T-helper 22 cell (primary cell): ENCODE results near the gene FARS2.

Source experiments
- DNase-seq: peaks from one replicate; pipeline ENCODE4 v3.0.0-alpha.2; 2020; ENCODE audit warnings: low read depth

Gene FARS2

DNA sequence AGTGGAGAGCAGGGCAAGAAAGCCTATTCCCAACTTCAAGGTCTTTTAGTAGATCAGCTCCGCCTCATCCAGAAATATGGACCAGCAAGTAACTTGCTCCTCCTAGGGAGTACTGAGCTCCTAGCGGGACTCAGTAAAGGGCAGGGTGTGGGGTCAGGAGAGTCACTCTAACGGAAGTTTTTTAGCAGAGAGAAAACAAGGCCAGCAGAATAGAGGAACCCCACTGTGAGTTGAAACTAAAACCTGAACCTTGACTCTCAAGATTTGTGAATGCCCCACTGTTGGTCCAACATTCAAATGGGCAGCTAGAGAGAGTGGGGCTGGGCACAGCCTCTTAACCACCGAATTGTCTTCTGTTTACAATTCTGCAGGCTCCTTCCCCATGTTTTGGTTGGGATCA is 244.8 kb downstream of the FARS2 start:
- DNase-seq, result no peak

DNA sequence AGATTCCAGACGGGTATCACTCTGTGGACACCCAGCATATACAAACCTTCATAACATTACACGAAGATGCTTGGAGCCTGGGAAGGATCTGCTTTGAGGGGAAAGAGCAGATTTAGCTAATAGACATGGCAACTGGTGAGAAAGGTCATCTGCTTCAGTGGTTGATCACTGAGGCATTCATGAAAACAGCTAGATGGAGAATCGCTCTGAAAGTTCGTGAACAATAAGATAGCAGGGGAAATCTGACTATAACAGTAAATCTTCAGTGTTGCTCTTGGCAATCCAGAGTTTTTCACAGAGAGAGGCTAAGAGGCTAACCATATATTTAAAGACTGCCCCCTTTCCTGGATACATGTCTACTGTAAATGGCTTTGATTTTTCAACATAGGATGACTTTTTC is 245.3 kb downstream of the FARS2 start:
- DNase-seq, result no peak

DNA sequence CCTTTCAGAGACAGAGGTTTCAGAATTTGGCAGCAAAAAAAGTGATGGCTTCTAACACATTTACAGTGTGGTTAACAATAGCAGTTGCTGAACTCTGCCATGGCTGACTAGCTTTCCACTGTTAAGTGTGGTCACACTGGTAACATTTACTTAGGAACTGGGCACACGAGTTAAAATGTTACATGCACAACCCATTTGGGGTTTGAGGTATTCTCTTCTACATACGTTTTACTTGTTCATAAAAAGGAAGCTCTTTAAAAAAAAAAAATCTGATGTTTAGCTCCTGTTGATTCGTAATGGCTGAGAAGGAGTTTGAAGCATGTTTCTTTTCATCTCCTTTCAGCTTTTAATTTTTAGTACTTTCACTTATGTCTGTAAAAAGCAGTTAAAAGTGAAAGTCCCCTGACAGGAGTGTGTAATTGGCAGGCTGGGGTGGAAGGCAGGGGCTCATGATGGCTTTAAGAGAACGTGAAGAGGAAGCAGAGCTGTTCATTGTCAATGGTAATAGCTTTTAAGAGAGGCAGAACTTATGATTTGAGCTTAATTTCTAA is 245.9 kb downstream of the FARS2 start:
- DNase-seq, result no peak

DNA sequence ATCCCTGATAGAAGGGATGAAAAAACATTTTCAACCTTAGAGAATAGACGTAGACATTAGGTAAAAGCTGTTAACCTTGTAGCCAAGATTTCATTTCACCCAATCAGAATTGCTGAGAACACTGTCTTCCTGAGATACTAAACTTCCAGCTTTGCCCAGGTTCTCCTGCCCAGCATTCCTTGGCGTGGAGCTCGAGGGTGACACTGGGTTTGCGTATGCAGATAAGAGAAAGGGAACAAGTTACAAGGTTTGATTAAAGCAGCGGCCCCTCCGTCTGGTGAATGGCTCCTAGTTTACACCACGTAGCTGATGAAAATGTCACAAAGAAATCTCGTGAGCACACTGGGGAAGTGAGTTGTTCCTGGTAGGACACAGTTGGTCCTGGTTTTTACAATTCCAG is 247.8 kb downstream of the FARS2 start:
- DNase-seq, result no peak

DNA sequence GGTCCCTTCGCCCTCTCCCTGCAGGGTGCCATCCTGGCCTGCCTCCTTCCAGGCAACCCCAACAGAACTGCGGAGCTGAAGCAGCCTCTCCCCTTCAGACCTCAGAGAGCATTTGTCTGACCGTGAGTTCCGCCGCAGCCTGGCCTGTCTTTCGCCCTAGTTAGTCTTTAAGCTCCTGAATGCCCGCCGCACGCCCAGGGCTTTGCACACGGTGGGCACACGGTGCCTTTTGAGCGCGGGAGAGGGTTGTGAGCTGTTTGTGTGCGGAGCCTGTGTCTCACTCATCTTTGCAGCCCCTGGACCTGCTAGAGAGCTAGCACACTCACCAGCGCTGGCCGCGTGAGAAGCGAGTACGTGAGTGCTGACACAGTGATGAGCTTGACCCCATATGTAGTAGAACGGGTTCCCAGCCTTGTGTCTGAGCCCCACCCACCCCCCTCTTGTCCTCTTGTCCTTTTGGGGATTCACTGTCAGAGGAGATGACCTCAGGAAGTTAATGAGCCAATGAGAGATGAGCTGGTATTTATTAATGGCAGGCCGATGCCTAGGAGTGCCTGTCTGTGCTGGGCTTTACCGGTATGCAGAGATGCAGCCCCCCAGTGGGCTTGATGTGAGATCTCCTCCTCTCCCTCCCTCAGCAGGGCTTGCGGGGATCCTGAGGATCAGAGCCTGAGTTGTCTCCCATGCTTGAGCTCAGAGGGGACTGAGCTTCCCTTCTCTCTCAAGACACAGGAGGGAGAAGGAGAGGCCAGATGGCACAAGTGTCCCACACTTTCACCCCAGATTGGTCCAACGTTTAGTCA is 249.2 kb downstream of the FARS2 start:
- no peak for DNase-seq

DNA sequence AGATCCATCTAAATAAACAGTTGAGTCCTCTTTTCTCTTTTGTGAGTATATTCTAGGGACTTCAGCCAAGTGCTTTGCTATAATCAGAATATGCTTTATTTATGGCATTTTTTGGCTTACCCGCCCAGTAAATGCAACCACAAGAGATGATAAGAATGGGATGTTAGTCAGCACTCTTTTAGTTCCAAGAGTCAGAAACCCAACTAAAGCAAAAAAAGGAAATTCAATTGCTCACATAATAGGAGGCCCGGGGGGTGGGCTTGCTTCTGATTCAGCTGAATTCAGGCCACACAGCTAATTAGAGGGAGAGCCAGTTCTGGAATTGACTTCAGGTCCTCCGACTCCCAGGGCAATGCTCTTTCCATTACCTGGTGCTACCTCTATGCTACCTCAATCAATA is 250.6 kb downstream of the FARS2 start:
- DNase-seq, result no peak

DNA sequence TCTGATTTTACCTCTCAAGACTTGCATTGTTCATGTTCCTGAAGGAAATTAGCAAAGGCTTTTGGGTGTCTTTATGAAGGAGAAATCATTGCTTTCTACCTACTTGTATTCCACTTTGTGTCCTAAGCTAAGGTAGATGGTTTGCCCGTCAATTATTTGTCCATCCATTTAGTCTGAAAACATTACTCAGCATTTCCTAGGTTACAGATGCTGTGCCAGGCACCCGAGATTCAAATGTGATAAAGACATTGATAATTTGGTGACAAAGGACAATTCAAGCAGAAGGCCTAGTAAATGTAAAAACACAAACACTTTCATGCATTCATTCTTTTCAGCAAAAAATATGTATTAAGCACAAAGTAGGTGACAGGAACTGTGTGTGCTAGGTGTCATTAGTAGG is 251.1 kb downstream of the FARS2 start:
- no peak for DNase-seq

DNA sequence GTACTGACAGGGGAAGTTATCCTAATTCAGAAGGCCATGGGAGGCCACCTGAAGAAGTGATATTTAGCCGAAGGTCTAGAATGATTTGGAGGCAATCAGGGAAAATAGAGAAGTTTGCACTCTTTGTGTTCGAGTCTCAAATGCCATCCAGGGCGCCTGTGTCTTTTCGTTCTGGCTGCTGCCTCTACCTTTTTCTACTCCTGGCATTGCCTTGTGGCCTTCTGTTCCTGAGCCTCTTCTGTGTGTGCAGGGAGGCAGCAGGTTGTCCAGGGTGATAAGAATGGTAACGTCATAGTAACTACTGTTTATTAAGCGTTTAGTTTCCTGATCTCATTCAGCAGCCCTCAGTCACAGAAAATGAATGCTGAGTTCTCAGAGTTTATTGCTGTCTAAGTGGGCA is 252.1 kb downstream of the FARS2 start:
- DNase-seq, result no peak

DNA sequence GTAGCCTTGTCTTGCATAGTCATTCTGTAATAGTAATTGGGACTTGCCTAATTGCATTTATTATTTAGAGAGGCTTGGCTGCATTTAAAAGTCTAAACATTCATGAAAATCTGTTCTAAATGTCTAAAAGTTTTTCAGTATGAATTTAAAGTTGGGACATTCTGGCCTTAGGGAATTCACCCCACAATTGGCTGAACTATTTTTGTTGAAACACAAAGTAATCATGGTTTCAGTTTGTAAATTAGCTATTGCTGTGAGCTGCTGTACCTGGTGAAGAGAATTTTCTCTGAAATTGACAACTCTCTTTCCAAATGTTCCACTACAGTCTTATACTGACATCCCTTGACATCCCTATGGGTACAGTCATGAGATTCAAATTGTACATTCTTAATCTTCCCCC is 253.0 kb downstream of the FARS2 start:
- DNase-seq, result no peak

DNA sequence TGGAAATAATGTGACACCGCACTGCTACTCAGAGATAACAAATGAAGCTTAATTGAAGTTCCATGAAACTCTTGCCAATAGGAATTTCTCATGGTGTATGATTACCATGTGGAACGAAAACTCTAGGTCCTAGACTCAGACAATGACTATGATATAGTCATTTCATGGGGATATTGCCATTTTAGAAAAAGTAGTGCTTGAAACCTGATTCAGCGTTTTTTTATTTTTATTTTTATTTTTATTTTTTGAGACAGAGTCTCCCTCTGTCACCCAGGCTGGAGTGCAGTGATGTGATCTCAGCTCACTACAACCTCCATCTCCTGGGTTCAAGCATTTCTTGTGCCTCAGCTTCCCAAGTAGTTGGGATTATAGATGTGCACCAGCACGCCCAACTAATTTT is 253.9 kb downstream of the FARS2 start:
- DNase-seq, result no peak

DNA sequence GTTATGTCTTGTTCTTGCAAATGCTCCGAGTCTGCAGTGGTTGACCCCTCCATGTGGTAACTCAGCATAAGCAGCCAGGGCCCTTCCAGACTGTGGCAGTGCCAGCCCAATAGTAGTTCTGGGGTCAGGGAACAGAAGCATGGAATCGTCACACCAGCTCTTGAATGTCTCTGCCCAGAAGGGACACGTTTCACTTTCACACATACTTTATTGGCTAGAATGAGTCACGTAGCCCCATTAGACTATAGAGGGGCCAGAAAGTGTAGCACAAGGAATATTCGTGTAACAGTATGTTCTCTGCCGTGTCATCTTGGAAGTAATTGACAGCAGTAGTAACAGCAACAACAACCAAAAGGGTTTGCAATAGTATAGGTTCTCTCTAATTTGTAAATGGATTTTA is 254.7 kb downstream of the FARS2 start:
- DNase-seq, result no peak

DNA sequence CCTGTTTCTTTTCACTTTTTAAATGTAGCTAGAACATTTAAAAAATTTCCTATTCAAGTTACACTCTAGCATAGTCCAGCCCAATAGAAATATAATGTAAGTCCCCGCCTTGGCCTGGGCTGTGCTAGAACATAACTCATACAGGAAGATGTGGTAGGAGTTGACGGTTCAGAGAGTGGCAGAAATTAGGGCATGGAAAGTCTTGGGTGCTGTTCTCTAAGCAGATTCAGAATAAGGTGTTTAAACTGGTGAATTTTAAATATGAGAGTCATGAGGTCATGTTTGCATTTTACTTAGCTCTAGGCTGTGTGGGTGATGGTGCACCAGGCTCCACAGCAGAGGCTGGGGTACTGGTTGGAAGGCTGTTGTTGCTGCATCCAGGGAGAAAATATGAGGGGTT is 256.5 kb downstream of the FARS2 start:
- no peak for DNase-seq

DNA sequence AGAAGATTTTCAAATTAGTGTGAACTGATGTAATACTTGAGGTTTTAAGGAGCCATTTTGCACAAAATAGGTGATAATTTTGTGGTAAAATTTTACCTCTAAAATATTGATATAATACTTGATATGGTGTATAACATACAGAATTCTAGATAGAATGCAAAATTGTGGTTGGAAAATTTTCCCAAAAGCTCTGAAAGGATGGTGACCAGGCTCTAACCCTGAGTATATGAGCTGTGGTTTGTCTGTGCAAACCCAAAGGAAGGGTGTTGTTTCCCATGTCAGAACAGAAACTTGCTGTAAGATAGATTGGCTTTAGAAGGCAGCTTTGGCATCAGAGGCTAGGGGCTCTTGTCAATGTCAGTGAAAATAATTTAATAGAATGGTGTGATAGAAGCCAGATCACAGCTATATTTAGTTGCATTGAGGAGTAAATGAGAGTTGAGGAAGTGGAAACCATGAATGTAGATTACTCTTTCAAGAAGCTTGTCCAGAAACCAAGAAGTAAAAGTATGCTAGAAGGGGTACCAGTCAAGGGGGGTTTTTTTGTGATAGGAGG is 257.7 kb downstream of the FARS2 start:
- no peak for DNase-seq

DNA sequence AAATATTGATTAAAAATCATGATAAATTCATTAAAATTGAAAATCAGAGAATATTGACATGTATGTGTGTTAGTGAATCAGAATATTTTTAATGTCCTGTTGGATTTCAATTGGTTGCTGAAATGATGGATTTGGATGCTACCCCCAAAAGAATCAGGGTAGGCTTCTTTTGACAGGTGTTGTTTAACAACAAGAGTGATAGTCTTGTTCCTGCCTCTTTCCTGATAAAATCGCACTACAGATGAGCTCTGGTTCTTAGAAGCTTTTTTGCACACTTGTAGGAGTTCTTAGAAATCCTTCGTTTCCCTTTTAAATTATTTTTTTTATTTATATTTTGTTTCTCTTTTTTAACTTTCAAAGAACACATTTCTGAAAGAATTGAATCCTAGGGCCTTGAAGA is 259.5 kb downstream of the FARS2 start:
- no peak for DNase-seq

DNA sequence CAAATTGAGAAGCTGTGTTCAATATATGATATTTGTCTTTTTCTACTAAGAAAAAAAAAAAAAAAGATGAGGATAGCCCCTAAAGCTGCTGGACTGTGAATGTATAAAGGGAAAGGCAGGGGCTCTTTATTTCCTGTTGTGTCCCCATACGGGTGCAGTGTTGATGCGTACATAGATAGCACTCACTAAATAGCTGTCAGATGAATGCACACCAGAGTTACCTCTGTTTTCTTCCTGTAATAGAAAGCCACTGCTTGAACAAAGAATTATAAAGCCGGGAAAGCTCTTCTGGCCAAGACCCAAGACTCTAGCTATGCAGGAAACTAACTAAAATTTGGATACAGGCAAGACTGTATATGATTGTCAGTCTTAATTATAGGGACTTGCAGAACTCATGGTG is 260.0 kb downstream of the FARS2 start:
- no peak for DNase-seq

DNA sequence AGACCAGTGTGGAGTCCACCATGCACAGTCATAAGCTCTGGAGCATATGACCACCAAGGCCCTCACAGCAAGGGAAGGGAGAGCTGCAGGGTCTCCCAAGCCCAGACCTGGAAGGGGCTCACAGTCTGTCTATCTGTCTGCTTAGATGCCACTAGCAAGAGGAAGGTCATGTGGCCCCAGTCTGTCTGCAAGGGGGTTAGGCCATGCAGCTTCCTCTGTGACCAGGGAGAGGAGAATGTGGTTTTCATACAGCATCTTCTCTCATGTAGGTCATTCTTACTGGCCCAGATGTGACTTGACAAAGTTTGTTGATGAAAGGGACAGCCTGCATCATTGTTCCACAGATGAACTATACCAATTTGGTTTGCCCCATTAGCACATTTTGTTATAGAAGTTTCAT is 260.8 kb downstream of the FARS2 start:
- no peak for DNase-seq

DNA sequence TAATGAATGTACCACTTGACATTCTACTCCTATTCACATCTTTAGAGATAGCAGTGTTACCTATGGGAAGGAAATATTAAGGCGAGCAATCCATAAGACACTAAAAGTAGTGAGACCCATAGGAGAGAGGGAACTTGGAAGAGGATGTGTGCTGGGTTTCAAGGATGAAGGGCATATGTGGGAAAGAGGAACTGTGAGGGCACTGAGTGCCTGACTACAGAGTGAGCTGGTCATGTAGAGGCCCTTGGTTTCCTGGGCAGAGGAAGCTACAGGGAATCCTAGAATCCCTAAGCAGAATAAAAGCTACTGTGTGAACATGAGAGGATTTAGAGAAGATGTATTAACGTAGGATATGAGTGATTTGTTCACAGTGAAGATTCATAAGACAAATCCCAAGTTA is 262.8 kb downstream of the FARS2 start:
- DNase-seq, result no peak

DNA sequence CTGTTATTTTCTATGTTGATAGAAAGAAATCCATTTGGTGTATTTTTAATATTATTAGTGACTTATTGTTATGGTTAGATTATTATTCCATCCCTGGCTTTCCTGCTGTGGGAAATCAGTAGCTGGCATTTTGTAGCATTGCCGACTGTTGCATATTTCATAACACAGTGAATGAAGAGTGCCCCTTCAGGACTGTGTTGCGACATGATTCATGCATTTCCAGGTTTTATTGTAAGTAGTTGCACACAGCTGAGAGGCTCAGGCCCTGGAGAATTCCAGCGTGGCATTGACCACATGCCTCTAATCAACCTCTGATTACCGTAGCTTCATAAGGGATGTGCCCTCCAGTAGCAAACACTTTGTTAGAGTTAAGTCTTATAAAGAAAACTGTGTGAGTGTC is 263.9 kb downstream of the FARS2 start:
- no peak for DNase-seq

DNA sequence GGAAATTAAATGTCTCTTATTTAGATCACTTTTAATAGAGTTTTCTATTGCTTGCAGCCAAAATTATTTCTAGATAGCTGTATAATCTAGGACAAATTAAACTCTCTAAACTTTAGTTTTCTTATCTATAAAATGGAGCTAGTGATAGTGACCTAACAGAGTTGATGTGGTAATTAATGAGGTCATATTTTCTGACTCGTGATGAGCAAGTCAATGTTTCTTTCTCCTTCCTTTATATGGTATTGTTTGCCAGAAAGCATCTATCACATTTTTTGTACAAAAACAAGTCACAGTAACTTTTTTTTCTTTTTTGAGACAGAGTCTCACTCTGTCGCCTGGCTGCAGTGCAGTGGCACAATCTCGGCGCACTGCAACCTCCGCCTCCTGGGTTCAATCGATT is 267.7 kb downstream of the FARS2 start:
- no peak for DNase-seq

DNA sequence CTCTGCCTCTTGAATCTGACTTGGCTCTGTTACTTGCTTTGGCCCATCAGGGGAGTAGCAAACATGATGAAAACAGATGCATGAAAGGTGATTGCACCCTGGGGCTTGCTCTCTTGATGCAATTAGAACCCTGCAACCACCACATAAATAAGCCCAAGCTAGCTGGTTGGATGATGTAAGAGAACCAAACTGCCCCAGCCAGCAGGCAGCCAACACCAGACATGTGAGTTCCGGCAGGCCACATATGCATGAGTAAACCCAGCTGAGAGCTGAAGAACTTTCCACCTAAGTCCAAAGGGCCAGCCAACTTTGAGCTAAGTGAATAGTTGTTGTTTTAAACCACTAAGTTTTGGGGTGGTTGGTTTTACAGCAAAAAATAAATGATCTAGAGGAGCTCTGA is 268.4 kb downstream of the FARS2 start:
- DNase-seq, result no peak

DNA sequence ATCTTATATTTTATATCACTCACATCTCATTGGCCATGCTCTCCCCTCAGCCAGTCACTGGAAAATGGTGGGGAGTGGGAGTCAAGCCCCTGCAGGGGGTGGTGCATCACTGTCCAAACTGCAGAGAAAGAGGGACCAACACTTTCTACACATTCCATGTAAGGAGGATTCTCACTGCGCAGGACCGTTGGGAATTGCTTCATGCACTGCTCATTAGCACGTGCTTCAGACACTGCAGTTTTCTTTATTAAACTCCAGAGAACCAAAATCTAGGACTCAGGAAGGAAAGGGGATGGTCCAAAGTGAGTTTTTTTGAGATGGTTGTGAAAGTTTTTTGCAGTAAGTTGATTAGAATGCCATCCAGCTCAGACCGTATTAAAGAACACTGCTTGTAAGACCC is 269.8 kb downstream of the FARS2 start:
- DNase-seq, result no peak

DNA sequence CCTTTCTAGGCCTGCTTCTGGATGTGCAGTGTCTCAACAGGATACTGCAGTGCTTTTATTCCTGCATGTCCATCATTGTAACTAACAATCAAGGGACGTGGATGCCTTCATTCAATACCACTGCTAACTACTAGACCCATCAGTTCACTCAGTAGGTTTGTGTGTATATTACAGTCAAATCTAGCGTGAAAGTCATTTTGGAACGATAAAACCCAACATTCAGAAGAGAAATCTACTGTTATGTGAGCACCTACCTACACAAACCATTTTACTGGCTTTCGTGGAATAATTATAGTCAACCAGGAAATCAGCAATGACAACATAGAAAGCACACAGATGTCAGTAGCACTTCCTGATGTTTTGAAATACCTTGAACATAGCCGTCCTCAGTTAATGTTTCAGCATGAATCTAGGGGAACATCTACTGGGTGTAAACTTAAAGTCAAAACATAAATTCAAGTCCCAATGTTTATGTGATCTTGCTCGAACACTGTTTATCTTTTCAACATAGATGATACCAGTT is 270.6 kb downstream of the FARS2 start:
- no peak for DNase-seq

DNA sequence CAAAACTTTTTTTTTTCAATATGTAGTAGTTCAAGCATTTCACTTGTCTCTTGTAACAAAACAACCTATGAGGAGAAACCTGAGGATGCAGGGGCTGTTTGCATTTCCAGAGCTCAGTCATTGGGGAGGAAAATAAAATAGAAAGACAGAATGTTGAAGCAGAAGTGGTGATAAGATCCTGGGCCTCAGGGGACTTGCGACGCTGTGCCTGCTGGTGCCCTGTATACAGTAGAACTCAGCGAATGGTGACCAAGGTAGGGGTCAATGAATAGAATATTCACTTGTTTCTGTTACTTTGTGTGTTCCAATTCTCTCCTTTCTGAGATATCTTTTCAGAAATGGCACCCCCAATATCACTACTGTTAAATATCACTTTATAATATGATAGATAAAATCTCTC is 271.6 kb downstream of the FARS2 start:
- no peak for DNase-seq

DNA sequence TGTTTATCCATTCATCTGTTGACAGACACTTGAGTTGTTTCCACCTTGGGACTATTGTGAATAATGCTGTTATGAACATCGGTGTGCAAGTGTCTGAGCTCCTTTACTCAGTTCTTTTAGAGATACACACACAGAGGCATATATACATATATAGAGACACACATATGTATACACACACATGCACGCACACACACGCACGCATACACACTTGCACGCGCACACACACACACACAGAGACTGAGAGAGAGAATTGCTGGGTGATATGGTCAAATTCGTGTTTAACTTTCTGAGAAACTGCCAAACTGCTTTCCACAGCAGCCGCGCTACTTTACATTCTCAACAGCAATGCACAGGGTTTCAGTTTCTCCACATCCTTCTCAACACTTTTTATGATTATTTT is 273.3 kb downstream of the FARS2 start:
- DNase-seq, result no peak
